Activated CD4-positive, alpha-beta T cell treated with anti-CD3 and anti-CD28 coated beads, Interleukin-2, amount 10 ng/mL, durations not matched to agents 7 days and 5 days (primary cell): ENCODE measurements around the gene PDE4A. TPM values are rescaled to one million over a fixed set of nuclear protein-coding genes. Genes with fewer than 3 reads are reported as not detected.
"Not testable (repeated sequence)": the region's sequence is repeated elsewhere in the genome, so short reads cannot be mapped to it uniquely, and the experiment has no call there.

Experiments used
- CTCF ChIA-PET: fragments of 350-600 bp; sonication (Branson Sonifier 250); formaldehyde crosslinking; loops from one replicate; lab custom pipeline; 2021; ENCODE audit warnings: antibody characterized with exemption; lab: Charles Lee
- POLR2A ChIA-PET: fragments of 350-600 bp; sonication (Branson Sonifier 250); formaldehyde crosslinking; loops from one replicate; lab custom pipeline; 2021; ENCODE audit warnings: antibody characterized with exemption; lab: Charles Lee
- DNase-seq: peaks from one replicate; pipeline ENCODE4 v3.0.0-alpha.2; 2020
- H3K27ac Mint-ChIP-seq: one replicate; pipeline ENCODE4 v1.8.0; 2021; ENCODE audit warnings: mild to moderate bottlenecking, moderate library complexity, mixed read lengths
- H3K27me3 Mint-ChIP-seq: one replicate; pipeline ENCODE4 v1.8.0; 2021; ENCODE audit warnings: mixed read lengths
- H3K36me3 Mint-ChIP-seq: one replicate; pipeline ENCODE4 v1.8.0; 2021; ENCODE audit warnings: low read depth, mixed read lengths
- H3K4me1 Mint-ChIP-seq: one replicate; pipeline ENCODE4 v1.8.0; 2021; ENCODE audit warnings: mixed read lengths
- H3K4me3 Mint-ChIP-seq: one replicate; pipeline ENCODE4 v1.8.0; 2021; ENCODE audit warnings: mild to moderate bottlenecking, moderate library complexity, mixed read lengths
- H3K9me3 Mint-ChIP-seq: one replicate; pipeline ENCODE4 v1.8.0; 2021; ENCODE audit warnings: mixed read lengths
- total RNA-seq, 2 experiments: library from RNA; stranded (reverse); gene quantifications; one replicate each; pipeline ENCODE4 v1.2.3, GENCODE V29; 2021

The PDE4A gene
- total RNA-seq, 2 experiments from 2014 or later, result 12.7 to 14.3 TPM

DNA sequence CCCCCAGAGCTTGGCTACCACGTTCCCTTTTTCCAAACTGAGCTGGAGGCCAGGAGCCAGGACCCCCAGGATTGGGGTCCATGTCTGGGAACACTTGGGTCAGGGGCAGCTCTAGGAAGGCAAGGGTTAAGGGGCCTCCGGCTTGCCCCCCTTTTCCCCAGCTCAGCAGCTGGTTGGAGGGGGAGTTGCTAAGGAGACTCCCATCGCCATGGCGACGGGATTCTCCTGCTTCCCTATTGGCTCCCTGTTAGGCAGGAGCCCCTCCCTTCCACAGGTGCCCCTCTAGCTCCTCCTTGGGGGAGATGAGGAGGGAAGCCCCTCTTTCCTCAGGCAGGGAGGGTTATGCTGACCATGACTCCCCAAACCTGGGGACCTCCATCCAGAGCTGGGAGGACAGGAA is 33.9 kb downstream of the PDE4A start:
- H3K27me3 Mint-ChIP-seq, result no peaks in the 10 kb centered on the region

DNA sequence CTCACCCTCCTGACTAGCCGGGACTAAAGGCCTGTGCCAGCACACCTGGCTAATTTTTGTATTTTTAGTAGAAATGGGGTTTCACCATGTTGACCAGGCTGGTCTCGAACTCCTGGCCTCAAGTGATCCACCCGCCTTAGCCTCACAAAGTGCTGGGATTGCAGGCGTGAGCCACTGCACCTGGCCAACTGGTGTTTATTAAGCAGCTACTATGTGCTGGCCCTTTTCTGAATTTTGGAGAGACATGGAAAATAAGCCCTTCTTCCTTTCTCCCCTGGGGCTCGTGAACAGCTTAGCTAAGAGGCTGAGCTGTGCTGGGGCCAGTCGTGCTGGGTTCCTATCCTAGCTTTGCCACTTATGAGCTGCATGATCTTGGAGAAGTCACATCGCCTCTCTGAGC is 38.4 kb downstream of the PDE4A start:
- H3K36me3 Mint-ChIP-seq, H3K27ac Mint-ChIP-seq, DNase-seq, H3K27me3 Mint-ChIP-seq, POLR2A ChIA-PET, H3K9me3 Mint-ChIP-seq, H3K4me3 Mint-ChIP-seq: not testable (repeated sequence)
- peaks cover 12% of the 10 kb centered on the region for H3K4me1 Mint-ChIP-seq
- CTCF ChIA-PET, result interaction anchor here (0.7 to 1.6 kb wide), 6 partner anchors 8 to 200 kb away, joined by 3 to 6 read pairs (median 4); partner anchors contain the start of gene CDC37

More for the DNA sequence above, 33.9 kb downstream of the PDE4A start:
- Mint-ChIP-seq H3K27ac (no peak overlapping the region), H3K36me3 (no peaks in the 10 kb centered on the region), H3K9me3 (no peaks in the 10 kb centered on the region), H3K4me3 (no peak overlapping the region), H3K4me1 (peaks cover 12% of the 10 kb centered on the region)
- POLR2A ChIA-PET, result no interaction called here
- DNase-seq, result no peak
- CTCF ChIA-PET, result interaction anchor here (1.1 to 1.8 kb wide), 3 partner anchors 19 to 66 kb away, joined by 3 to 4 read pairs (median 4); no protein-coding TSS in a partner anchor

DNA sequence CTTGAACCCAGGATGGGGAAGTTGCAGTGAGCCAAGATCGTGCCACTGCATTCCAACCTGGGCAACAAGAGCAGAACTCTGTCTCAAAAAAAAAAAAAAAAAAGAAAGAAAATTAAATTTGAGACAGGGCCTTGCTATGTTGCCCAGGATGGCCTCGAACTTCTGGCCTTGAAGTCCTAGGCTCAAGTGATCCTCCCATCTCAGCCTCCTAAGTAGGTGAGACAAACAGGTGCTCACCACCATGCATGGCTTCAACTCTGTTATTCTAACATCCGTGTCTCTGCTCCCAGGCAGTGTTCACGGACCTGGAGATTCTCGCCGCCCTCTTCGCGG is 40.3 kb downstream of the PDE4A start:
- H3K27me3 Mint-ChIP-seq, result no peaks in the 10 kb centered on the region
- H3K4me1 Mint-ChIP-seq, result peaks cover 12% of the 10 kb centered on the region
- no peak for DNase-seq
- H3K9me3 Mint-ChIP-seq, result no peaks in the 10 kb centered on the region
- H3K4me3 Mint-ChIP-seq, result peak overlapping the region; percentile 19
- CTCF ChIA-PET, result interaction anchor here (1.1 to 1.2 kb wide), 2 partner anchors 18 to 44 kb away, joined by 3 to 4 read pairs; no protein-coding TSS in a partner anchor
- POLR2A ChIA-PET, result no interaction called here
- H3K36me3 Mint-ChIP-seq, result no peaks in the 10 kb centered on the region
- H3K27ac Mint-ChIP-seq, result peak overlapping the region; percentile 50

DNA sequence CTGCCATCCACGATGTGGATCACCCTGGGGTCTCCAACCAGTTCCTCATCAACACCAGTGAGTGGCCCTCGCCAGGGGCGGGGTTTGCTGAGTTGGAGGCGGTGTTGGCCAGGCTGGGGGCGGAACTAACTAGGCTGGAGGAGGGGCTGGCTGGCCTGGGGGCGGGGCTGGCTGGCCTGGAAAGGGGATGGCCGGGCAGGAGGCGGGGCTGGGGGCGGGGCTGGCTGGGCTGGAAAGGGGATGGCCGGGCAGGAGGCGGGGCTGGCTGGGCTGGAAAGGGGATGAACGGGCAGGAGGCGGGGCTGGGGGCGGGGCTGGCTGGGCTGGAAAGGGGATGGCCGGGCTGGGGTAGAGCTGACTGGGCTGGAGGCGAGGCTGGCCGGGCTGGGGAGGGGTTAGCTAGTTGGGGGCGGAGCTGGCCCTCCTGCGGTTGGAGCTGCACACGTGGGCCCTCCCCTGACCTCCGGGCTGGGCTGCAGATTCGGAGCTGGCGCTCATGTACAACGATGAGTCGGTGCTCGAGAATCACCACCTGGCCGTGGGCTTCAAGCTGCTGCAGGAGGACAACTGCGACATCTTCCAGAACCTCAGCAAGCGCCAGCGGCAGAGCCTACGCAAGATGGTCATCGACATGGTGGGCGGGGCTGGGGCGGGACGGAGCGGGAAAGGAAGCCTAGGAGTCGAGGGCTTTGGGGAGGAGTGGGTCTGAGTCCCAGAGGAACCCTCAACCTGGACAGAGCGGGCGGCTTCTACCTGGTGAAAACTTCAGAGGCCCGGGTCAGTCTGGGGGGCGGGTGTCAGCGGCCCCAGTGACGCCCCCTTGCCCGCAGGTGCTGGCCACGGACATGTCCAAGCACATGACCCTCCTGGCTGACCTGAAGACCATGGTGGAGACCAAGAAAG is 41.0 kb downstream of the PDE4A start:
- Mint-ChIP-seq H3K4me1 (peaks cover 12% of the 10 kb centered on the region), H3K36me3 (no peaks in the 10 kb centered on the region), H3K4me3 (peak overlapping the region; percentile 36), H3K27me3 (no peaks in the 10 kb centered on the region), H3K27ac (peak overlapping the region; percentile 50), H3K9me3 (no peaks in the 10 kb centered on the region)
- DNase-seq, result peak; percentile 84
- ChIA-PET CTCF (interaction anchor here (1.1 to 1.5 kb wide), 4 partner anchors 17 to 48 kb away, joined by 3 to 5 read pairs (median 4); no protein-coding TSS in a partner anchor), POLR2A (interaction anchor here (0.6 kb wide), 1 partner anchor 21 kb away, joined by 4 read pairs; no protein-coding TSS in a partner anchor)

DNA sequence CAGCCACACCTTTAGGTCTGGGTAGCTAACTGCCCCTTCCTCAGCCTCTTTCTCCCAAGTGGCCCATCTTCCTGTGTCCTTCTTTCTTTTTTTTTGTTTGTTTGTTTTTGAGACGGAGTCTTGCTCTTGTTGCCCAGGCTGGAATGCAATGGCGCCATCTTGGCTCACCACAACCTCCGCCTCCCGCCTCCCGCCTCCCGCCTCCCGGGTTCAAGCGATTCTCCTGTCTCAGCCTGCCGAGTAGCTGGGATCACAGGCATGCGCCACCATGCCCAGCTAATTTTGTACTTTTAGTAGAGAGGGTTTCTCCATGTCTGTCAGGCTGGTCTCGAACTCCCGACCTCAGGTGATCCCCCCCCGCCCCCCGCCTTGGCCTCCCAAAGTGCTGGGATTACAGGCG is 41.7 kb downstream of the PDE4A start:
- H3K4me3 Mint-ChIP-seq, H3K27me3 Mint-ChIP-seq, DNase-seq, H3K36me3 Mint-ChIP-seq, H3K27ac Mint-ChIP-seq, H3K9me3 Mint-ChIP-seq: not testable (repeated sequence)
- ChIA-PET CTCF (interaction anchor here (0.6 to 1.5 kb wide), 4 partner anchors 45 to 66 kb away, joined by 3 to 5 read pairs (median 4); no protein-coding TSS in a partner anchor), POLR2A (interaction anchor here (0.6 kb wide), 2 partner anchors 22 to 106 kb away, joined by 3 to 4 read pairs; no protein-coding TSS in a partner anchor)
- H3K4me1 Mint-ChIP-seq, result peaks cover 12% of the 10 kb centered on the region

DNA sequence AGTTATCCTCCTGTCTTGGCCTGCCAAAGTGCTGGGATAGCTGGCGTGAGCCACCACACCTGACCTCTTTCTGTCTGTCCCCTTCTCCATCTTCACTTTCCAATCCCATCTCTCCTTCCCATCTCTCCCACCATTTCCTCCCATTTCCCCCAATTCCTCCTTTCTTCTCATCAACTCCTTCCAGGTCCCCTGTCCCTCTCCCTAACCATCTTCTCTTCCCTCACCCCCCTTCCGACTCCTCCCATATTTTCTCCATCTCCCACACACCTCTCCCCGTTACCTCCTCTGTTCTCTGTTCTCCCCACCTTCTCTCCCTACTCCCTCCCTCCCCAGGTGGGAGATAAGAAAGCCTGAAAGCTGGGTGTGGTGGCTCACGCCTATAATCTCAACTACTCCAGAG is 42.2 kb downstream of the PDE4A start:
- Mint-ChIP-seq H3K4me3 (no peak overlapping the region), H3K9me3 (no peaks in the 10 kb centered on the region), H3K27ac (no peak overlapping the region), H3K27me3 (no peaks in the 10 kb centered on the region), H3K4me1 (peaks cover 12% of the 10 kb centered on the region), H3K36me3 (peaks cover 4% of the 10 kb centered on the region)
- no peak for DNase-seq
- POLR2A ChIA-PET, result interaction anchor here (0.6 kb wide), 1 partner anchor 107 kb away, joined by 3 read pairs; no protein-coding TSS in a partner anchor
- CTCF ChIA-PET, result interaction anchor here (0.6 to 1.5 kb wide), 3 partner anchors 46 to 67 kb away, joined by 3 to 5 read pairs (median 4); no protein-coding TSS in a partner anchor

DNA sequence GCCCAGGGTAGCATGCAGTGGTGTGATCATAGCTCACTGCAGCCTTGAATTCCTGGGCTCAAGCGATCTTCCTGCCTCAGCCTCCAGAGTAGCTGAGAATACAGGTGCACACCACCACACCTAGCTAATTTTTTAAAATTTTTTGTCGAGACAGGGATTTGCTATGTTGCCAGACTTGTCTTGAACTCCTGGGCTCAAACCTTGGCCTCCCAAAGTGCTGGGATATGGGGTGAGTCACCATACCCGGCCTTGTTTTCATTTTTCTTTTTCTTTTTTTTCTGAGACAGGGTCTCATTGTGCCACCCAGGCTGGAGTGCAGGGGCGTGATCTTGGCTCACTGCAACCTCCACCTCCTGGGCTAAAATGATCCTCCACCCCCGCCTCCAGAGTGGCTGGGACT is 44.1 kb downstream of the PDE4A start:
- CTCF ChIA-PET, result interaction anchor here (0.6 to 1.7 kb wide), 2 partner anchors 14 to 25 kb away, joined by 3 to 5 read pairs; no protein-coding TSS in a partner anchor
- Mint-ChIP-seq H3K4me3 (no peak overlapping the region), H3K9me3 (no peaks in the 10 kb centered on the region), H3K27me3 (no peaks in the 10 kb centered on the region), H3K27ac (no peak overlapping the region), H3K4me1 (peaks cover 12% of the 10 kb centered on the region), H3K36me3 (peaks cover 4% of the 10 kb centered on the region)
- POLR2A ChIA-PET, result no interaction called here
- DNase-seq, result no peak

DNA sequence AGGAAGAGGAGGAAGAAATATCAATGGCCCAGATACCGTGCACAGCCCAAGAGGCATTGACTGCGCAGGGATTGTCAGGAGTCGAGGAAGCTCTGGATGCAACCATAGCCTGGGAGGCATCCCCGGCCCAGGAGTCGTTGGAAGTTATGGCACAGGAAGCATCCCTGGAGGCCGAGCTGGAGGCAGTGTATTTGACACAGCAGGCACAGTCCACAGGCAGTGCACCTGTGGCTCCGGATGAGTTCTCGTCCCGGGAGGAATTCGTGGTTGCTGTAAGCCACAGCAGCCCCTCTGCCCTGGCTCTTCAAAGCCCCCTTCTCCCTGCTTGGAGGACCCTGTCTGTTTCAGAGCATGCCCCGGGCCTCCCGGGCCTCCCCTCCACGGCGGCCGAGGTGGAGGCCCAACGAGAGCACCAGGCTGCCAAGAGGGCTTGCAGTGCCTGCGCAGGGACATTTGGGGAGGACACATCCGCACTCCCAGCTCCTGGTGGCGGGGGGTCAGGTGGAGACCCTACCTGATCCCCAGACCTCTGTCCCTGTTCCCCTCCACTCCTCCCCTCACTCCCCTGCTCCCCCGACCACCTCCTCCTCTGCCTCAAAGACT is 46.9 kb downstream of the PDE4A start:
- no peak overlapping the region for H3K4me3 Mint-ChIP-seq
- no peak for DNase-seq
- H3K36me3 Mint-ChIP-seq, result peaks cover 4% of the 10 kb centered on the region
- H3K27me3 Mint-ChIP-seq, result no peaks in the 10 kb centered on the region
- POLR2A ChIA-PET, result no interaction called here
- no peaks in the 10 kb centered on the region for H3K9me3 Mint-ChIP-seq
- CTCF ChIA-PET, result interaction anchor here (0.7 to 1.0 kb wide), 2 partner anchors 8 to 9 kb away, joined by 3 to 4 read pairs; no protein-coding TSS in a partner anchor
- H3K27ac Mint-ChIP-seq, result no peak overlapping the region
- H3K4me1 Mint-ChIP-seq, result peaks cover 3% of the 10 kb centered on the region

DNA sequence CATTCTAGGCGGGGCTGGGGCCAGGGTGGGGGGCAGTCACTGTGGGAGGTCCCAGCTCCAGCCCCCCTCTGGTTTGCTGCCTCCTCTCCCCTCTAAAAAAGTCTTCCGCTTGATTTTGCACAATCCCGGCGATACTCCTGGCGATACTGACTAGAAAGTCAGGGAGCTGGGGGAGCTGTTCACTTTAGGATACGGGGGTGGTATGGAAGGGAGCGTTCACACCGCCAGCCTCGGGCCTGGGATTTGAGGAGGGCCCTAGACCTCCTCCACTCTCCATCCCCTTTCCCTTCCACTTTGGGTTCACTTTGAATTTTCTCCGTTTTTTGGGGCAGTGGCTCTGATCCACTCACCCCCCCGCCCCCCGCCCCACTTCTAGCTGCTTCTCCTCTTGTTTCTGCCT is 47.8 kb downstream of the PDE4A start:
- H3K36me3 Mint-ChIP-seq, result peaks cover 4% of the 10 kb centered on the region
- no peak for DNase-seq
- H3K4me1 Mint-ChIP-seq, result no peaks in the 10 kb centered on the region
- H3K27me3 Mint-ChIP-seq, result no peaks in the 10 kb centered on the region
- CTCF ChIA-PET, result interaction anchor here (0.6 kb wide), 2 partner anchors 67 to 144 kb away, joined by 3 read pairs; no protein-coding TSS in a partner anchor
- H3K27ac Mint-ChIP-seq, result no peak overlapping the region
- H3K4me3 Mint-ChIP-seq, result no peak overlapping the region
- POLR2A ChIA-PET, result no interaction called here
- no peaks in the 10 kb centered on the region for H3K9me3 Mint-ChIP-seq

DNA sequence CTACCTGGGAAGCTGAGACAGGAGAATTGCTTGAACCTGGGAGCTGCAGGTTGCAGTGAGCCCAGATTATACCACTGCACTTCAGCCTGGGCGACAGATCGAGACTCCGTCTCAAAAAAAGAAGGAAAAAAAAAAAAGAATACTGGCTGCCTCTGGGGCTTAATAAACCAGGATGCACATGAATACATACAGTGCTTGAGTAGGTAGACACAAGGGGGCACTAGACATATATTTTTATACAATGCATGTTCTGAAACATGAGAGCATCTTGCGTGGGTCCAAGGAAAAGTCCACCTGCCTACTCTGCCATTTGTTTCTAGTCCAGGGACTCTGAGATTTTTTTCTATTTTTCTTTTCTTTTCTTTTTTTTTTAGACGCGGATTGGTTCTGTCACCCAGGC is 51.6 kb downstream of the PDE4A start:
- DNase-seq, result peak; percentile 52

DNA sequence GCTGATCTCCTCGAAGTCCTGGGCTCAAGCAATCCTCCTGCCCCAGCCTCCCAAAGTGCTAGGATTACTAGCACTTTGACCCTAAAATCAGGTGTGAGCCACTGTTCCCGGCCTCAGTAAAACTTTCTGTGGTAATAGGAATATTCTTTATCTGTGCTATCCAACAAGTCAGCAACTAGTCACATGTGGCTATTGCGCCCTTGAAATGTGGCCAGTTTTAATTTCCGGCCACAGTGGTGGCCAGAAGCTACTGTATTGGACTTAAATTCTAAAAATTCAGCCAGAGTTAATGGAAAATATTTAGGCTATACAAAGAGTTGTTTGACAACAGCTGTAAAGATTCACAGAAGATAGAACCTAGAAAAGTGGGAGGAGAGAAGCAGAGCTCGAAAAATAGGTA is 52.9 kb downstream of the PDE4A start:
- no peak overlapping the region for H3K4me3 Mint-ChIP-seq
- no peak for DNase-seq
- ChIA-PET POLR2A (interaction anchor here (0.6 kb wide), 1 partner anchor 64 kb away, joined by 3 read pairs; no protein-coding TSS in a partner anchor), CTCF (interaction anchor here (0.7 to 2.0 kb wide), 4 partner anchors 10 to 37 kb away, joined by 3 to 5 read pairs (median 4); no protein-coding TSS in a partner anchor)
- H3K36me3 Mint-ChIP-seq, result no peaks in the 10 kb centered on the region
- peaks cover 5% of the 10 kb centered on the region for H3K4me1 Mint-ChIP-seq
- no peaks in the 10 kb centered on the region for H3K27me3 Mint-ChIP-seq
- H3K9me3 Mint-ChIP-seq, result no peaks in the 10 kb centered on the region
- H3K27ac Mint-ChIP-seq, result no peak overlapping the region

More for the DNA sequence above, 51.6 kb downstream of the PDE4A start:
- ChIA-PET CTCF (interaction anchor here (2.0 kb wide), 1 partner anchor 11 kb away, joined by 5 read pairs; no protein-coding TSS in a partner anchor), POLR2A (no interaction called here)
- Mint-ChIP-seq H3K9me3 (no peaks in the 10 kb centered on the region), H3K27ac (no peak overlapping the region), H3K36me3 (peaks cover 1% of the 10 kb centered on the region), H3K4me1 (peaks cover 4% of the 10 kb centered on the region), H3K4me3 (no peak overlapping the region), H3K27me3 (no peaks in the 10 kb centered on the region)

DNA sequence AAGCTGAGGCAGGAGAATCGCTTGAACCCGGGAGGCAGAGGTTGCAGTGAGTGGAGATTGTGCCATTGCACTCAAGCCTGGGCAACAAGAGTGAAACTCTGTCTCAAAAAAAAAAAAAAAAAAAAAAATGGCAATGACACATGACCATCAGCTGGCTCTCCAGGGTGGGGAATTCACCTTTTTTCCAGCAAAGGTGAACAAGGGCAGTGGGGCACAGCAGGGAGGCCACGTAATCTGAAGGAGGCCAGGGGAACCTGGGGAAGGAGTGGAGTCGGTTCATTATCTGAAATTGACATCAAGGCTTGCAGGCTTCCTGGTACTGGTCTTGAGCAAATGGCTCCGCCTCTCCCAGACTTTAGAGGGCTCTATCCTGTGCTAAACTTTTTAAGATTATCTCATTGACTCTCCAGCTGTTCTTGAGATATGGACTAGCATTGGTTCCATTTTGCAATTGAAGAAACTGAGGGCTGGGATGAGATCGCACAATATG is 54.7 kb downstream of the PDE4A start:
- Mint-ChIP-seq H3K9me3 (no peaks in the 10 kb centered on the region), H3K4me3 (no peak overlapping the region), H3K4me1 (peaks cover 19% of the 10 kb centered on the region), H3K27me3 (no peaks in the 10 kb centered on the region), H3K27ac (no peak overlapping the region), H3K36me3 (no peaks in the 10 kb centered on the region)
- ChIA-PET CTCF (interaction anchor here (0.9 kb wide), 1 partner anchor 8 kb away, joined by 4 read pairs; no protein-coding TSS in a partner anchor), POLR2A (no interaction called here)
- DNase-seq, result no peak
